ENCODE results near the gene IGSF23. TPM values are rescaled to one million over a fixed set of nuclear protein-coding genes. Genes with fewer than 3 reads are reported as not detected.

Gene IGSF23
- total RNA-seq, 6 experiments from 2014 or later, result 4.4 to 15.2 (median 9.0) TPM

DNA sequence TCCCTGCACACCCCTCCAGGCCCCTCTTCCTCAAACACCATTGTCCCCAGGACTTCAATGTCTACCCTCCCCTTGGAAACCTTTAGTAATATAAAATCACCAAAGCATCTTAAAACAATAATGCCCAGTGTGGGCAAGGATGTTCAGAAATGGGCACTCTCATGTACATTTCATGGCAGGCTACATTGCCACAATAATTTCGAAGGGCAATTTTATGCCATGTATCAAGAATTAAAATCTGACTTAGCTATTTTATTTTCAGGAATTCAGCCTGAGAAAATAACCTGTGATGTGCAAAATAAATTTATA lies 35.8 kb upstream of the IGSF23 start:
- DNase-seq, result no peak
- 30% methylated on average over 1 of the region's 1 CpG for WGBS (ENCODE audit: insufficient coverage, low coverage, low lambda C conversion rate, missing lambda C conversion rate)
- no peak overlapping the region for H3K4me3 ChIP-seq
- H3K27me3 ChIP-seq, result no peaks in the 10 kb centered on the region
- H3K27ac ChIP-seq, result no peak overlapping the region
- TF ChIP-seq POLR2A (IDR thresholded peaks at IDR 0.05), result no peak
- TF ChIP-seq, protein P1, sequence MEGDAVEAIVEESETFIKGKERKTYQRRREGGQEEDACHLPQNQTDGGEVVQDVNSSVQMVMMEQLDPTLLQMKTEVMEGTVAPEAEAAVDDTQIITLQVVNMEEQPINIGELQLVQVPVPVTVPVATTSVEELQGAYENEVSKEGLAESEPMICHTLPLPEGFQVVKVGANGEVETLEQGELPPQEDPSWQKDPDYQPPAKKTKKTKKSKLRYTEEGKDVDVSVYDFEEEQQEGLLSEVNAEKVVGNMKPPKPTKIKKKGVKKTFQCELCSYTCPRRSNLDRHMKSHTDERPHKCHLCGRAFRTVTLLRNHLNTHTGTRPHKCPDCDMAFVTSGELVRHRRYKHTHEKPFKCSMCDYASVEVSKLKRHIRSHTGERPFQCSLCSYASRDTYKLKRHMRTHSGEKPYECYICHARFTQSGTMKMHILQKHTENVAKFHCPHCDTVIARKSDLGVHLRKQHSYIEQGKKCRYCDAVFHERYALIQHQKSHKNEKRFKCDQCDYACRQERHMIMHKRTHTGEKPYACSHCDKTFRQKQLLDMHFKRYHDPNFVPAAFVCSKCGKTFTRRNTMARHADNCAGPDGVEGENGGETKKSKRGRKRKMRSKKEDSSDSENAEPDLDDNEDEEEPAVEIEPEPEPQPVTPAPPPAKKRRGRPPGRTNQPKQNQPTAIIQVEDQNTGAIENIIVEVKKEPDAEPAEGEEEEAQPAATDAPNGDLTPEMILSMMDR (IDR thresholded peaks at IDR 0.05), result no peak
- no peak for ATAC-seq
- intact Hi-C loops (cut with DNase I), result loop anchor here in 1 of 2 donors (10.0 kb wide), 1 partner anchor 187 kb away; no protein-coding TSS in a partner anchor
- peaks cover 0 to under 1% (median under 1%) of the 10 kb centered on the region in 4 donors for H3K4me1 ChIP-seq
- no peaks in the 10 kb centered on the region for H3K36me3 ChIP-seq
- H3K9me3 ChIP-seq, result no peaks in the 10 kb centered on the region

GRCh38 chr19:44579663-44580365 lies 33.5 kb upstream of the IGSF23 start:
- no peaks in the 10 kb centered on the region for H3K27me3 ChIP-seq
- no peaks in the 10 kb centered on the region for H3K36me3 ChIP-seq
- H3K4me1 ChIP-seq, result no peaks in the 10 kb centered on the region
- DNase-seq (peak in 1 of 3 donors; percentile 7), ATAC-seq (no peak)
- H3K9me3 ChIP-seq, result no peaks in the 10 kb centered on the region
- H3K27ac ChIP-seq, result no peak overlapping the region
- WGBS (ENCODE audit: insufficient coverage, low coverage, low lambda C conversion rate, missing lambda C conversion rate), result 97% methylated on average over 5 of the region's 5 CpGs
- TF ChIP-seq, protein P1 (IDR thresholded peaks at IDR 0.05), result no peak
- TF ChIP-seq POLR2A (IDR thresholded peaks at IDR 0.05), result no peak
- no peak overlapping the region for H3K4me3 ChIP-seq
- intact Hi-C loops (cut with DNase I), result loop anchor here (5.0 to 10.0 kb wide), 3 partner anchors 75 to 185 kb away; no protein-coding TSS in a partner anchor

GRCh38 chr19:44580366-44580895 lies 32.9 kb upstream of the IGSF23 start:
- Histone ChIP-seq H3K27me3 (no peaks in the 10 kb centered on the region), H3K4me1 (no peaks in the 10 kb centered on the region), H3K27ac (no peak overlapping the region), H3K36me3 (no peaks in the 10 kb centered on the region), H3K9me3 (no peaks in the 10 kb centered on the region), H3K4me3 (no peak overlapping the region)
- intact Hi-C loops (cut with DNase I), result loop anchor here (5.0 to 10.0 kb wide), 2 partner anchors 74 to 77 kb away; no protein-coding TSS in a partner anchor
- 43% methylated on average over 4 of the region's 11 CpGs for WGBS (ENCODE audit: insufficient coverage, low coverage, low lambda C conversion rate, missing lambda C conversion rate)
- TF ChIP-seq, protein P1 (IDR thresholded peaks at IDR 0.05), result no peak
- TF ChIP-seq POLR2A (IDR thresholded peaks at IDR 0.05), result no peak
- peak in 1 of 3 donors; percentile 37 for DNase-seq
- no peak for ATAC-seq

DNA sequence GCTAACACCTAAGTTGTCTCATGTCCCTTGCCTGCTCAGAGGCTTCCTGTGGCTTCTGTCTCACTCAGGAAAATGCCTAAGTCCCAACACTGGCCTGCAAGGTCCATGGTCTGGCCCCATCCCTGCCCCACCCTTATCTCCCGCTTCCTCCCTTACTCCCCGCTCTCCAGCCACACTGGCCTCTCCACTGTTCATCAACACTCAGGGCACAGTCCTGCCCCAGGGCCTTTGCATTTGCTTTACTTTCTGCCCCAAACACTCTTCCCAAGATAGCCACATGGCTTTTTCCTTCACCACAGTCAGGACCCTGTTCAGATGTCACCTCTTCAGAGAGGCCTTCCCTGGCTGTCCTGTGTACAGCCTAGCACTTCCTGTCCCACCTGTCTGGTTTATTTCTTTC lies 32.1 kb upstream of the IGSF23 start:
- WGBS (ENCODE audit: insufficient coverage, low coverage, low lambda C conversion rate, missing lambda C conversion rate), result 100% methylated on average over 2 of the region's 2 CpGs
- intact Hi-C loops (cut with DNase I), result loop anchor here (5.0 to 10.0 kb wide), 2 partner anchors 74 to 76 kb away; no protein-coding TSS in a partner anchor
- no peaks in the 10 kb centered on the region for H3K27me3 ChIP-seq
- no peaks in the 10 kb centered on the region for H3K36me3 ChIP-seq
- no peaks in the 10 kb centered on the region for H3K4me1 ChIP-seq
- TF ChIP-seq, protein P1 (IDR thresholded peaks at IDR 0.05), result no peak
- no peak for TF ChIP-seq POLR2A (IDR thresholded peaks at IDR 0.05)
- no peak for ATAC-seq
- H3K9me3 ChIP-seq, result no peaks in the 10 kb centered on the region
- H3K27ac ChIP-seq, result no peak overlapping the region
- DNase-seq, result peak in 1 of 3 donors; percentile 31
- no peak overlapping the region for H3K4me3 ChIP-seq
